Loucy (cell line): ENCODE results near the gene ERCC1.

ENCODE experiments used
- H2AFZ ChIP-seq: fragments of 200-600 bp; sonication (generic); 2 replicates; pipeline ENCODE4 v1.6.0; 2016; ENCODE audit warnings: antibody characterized with exemption, mild to moderate bottlenecking, low read length, moderate library complexity
- H3F3A ChIP-seq: fragments of 200-600 bp; 2 replicates; pipeline ENCODE4 v1.6.0; 2016; ENCODE audit warnings: antibody characterized with exemption, low read depth, mild to moderate bottlenecking
- H3K27me3 ChIP-seq: fragments of 200-600 bp; sonication (generic); 2 replicates; pipeline ENCODE4 v1.6.1; 2014; ENCODE audit warnings: low read length, mild to moderate bottlenecking; ENCODE audit not compliant: insufficient read depth, poor library complexity, severe bottlenecking
- H3K36me3 ChIP-seq: fragments of 200-600 bp; sonication (generic); 2 replicates; pipeline ENCODE4 v1.6.1; 2016; ENCODE audit warnings: low read length; ENCODE audit not compliant: insufficient read depth
- H3K4me1 ChIP-seq: fragments of 200-600 bp; sonication (generic); 2 replicates; pipeline ENCODE4 v1.5.1; 2014; ENCODE audit warnings: low read length, mild to moderate bottlenecking; ENCODE audit not compliant: insufficient read depth, poor library complexity, severe bottlenecking
- H3K4me2 ChIP-seq: fragments of 200-600 bp; sonication (generic); 2 replicates; pipeline ENCODE4 v1.6.0; 2014; ENCODE audit warnings: antibody characterized with exemption, low read length, low read depth, mild to moderate bottlenecking; ENCODE audit not compliant: poor library complexity, severe bottlenecking
- H3K4me3 ChIP-seq: fragments of 200-600 bp; sonication (generic); 2 replicates; pipeline ENCODE4 v1.5.1; 2014; ENCODE audit warnings: low read length, mild to moderate bottlenecking, mixed read lengths; ENCODE audit not compliant: poor library complexity, severe bottlenecking
- H3K79me2 ChIP-seq: fragments of 200-600 bp; sonication (generic); 2 replicates; pipeline ENCODE4 v1.6.1; 2014; ENCODE audit warnings: low read length; ENCODE audit not compliant: insufficient read depth
- H3K9ac ChIP-seq: fragments of 200-600 bp; sonication (generic); 2 replicates; pipeline ENCODE4 v1.6.0; 2014; ENCODE audit warnings: mild to moderate bottlenecking, low read depth, low read length, moderate library complexity; ENCODE audit not compliant: poor library complexity, severe bottlenecking
- H3K9me2 ChIP-seq: fragments of 200-600 bp; sonication (generic); replicated peaks from 2 replicates; pipeline ENCODE4 v1.6.1; 2016; ENCODE audit warnings: low read depth, low read length, mixed read lengths
- H3K9me3 ChIP-seq: fragments of 200-600 bp; sonication (generic); 2 replicates; pipeline ENCODE4 v1.6.1; 2014; ENCODE audit warnings: mild to moderate bottlenecking, antibody characterized with exemption, low read length, low read depth; ENCODE audit not compliant: insufficient read depth
- H4K20me1 ChIP-seq: fragments of 200-600 bp; sonication (generic); 2 replicates; pipeline ENCODE4 v1.6.0; 2014; ENCODE audit warnings: antibody characterized with exemption, low read length, mild to moderate bottlenecking; ENCODE audit not compliant: insufficient read depth, poor library complexity, severe bottlenecking
- CTCF ChIP-seq: fragments of 200-600 bp; sonication (generic); conservative IDR thresholded peaks from 2 replicates; pipeline ENCODE4 v1.5.1; 2014; ENCODE audit warnings: mild to moderate bottlenecking, antibody characterized with exemption, low read length
- EZH2phosphoT487 ChIP-seq: fragments of 200-600 bp; IDR thresholded peaks from 2 replicates; pipeline ENCODE4 v1.6.1; 2018; ENCODE audit warnings: antibody characterized with exemption, mild to moderate bottlenecking, moderate library complexity, borderline replicate concordance

Gene ERCC1

DNA sequence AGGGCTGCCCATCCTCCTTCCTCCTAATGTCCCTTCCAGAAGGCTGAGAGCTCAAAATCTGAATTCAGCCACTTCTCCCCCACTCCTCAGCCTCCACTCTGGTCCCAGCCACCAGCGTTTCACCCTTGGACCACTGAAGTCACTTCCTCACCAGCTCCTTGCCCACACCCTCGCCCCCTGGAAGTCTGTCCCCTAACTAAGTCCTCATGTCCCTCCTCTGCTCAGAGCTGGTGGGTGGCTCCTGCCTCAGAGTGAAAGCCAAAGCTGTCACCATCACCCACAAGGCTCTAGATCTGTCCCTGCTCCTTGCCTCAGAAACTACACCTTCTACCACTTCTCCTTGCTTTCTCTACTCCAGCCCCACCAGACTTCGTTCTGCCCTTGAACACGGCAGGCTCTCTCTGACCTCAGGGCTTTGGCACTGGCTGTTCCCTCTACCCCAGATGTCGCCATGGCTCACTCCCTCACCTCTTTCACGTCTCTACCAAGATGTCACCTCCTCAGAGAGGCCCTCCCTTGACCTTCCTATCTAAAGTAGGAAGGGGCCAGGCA is 1.7 kb downstream of the ERCC1 start:
- Histone ChIP-seq H3K9ac (no peak overlapping the region), H3K9me2 (no peaks in the 10 kb centered on the region), H3K4me1 (peaks cover 27% of the 10 kb centered on the region), H3K4me2 (peak overlapping the region; percentile 11), H3K79me2 (peaks cover 16% of the 10 kb centered on the region), H2AFZ (no peak overlapping the region), H3K9me3 (no peaks in the 10 kb centered on the region), H4K20me1 (peaks cover 5% of the 10 kb centered on the region), H3K4me3 (no peak overlapping the region), H3K36me3 (no peaks in the 10 kb centered on the region), H3F3A (0 out of 2 replicates have a peak, but pooled peaks cover 3% of the 10 kb centered on the region), H3K27me3 (no peaks in the 10 kb centered on the region)
- TF ChIP-seq CTCF (no peak), EZH2phosphoT487 (no peak)

DNA sequence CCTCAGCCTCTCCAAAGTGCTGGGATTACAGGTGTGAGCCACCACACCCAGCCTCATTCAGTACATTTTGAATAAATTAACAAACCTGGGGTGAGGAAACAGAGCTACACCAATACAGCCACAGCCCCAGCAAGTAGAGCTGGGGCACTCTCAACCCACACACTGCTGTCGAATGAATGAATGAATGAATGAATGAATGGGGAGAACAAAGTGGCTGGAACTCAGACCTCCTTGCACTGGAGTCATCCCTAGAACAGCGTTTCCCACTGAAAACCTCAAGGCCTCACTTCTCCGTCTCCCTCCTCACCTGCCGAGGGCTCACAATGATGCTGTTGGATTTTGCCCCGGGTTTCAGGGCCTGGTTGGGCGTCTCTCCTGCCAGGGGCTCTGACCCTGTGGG is 2.8 kb downstream of the ERCC1 start:
- H3K4me1 ChIP-seq, result peaks cover 27% of the 10 kb centered on the region

GRCh38 chr19:45420356-45420755 is 3.4 kb downstream of the ERCC1 start:
- Histone ChIP-seq H3F3A (0 out of 2 replicates have a peak, but pooled peaks cover 3% of the 10 kb centered on the region), H3K36me3 (peaks cover 7% of the 10 kb centered on the region; the same call in 1 of the 2 replicates), H3K4me2 (peak overlapping the region; percentile 14), H3K9me3 (no peaks in the 10 kb centered on the region), H3K9ac (no peak overlapping the region), H3K4me1 (peaks cover 27% of the 10 kb centered on the region), H4K20me1 (peaks cover 5% of the 10 kb centered on the region), H2AFZ (no peak overlapping the region), H3K4me3 (no peak overlapping the region), H3K27me3 (no peaks in the 10 kb centered on the region), H3K9me2 (no peaks in the 10 kb centered on the region), H3K79me2 (peaks cover 16% of the 10 kb centered on the region)
- TF ChIP-seq CTCF (no peak), EZH2phosphoT487 (no peak)

More for the DNA sequence above, 2.8 kb downstream of the ERCC1 start:
- Histone ChIP-seq H3K4me3 (no peak overlapping the region), H4K20me1 (peaks cover 5% of the 10 kb centered on the region), H3F3A (0 out of 2 replicates have a peak, but pooled peaks cover 3% of the 10 kb centered on the region), H3K4me2 (peak overlapping the region; percentile 8), H3K9me3 (no peaks in the 10 kb centered on the region), H3K27me3 (no peaks in the 10 kb centered on the region), H3K36me3 (peaks cover 3% of the 10 kb centered on the region; the same call in 1 of the 2 replicates), H3K9me2 (no peaks in the 10 kb centered on the region), H2AFZ (no peak overlapping the region), H3K9ac (no peak overlapping the region), H3K79me2 (peaks cover 16% of the 10 kb centered on the region)
- TF ChIP-seq CTCF, result no peak
- TF ChIP-seq EZH2phosphoT487, result no peak
